IPS-11a (cell line): ENCODE measurements around the gene THSD4.

ENCODE experiments used
- H3K4me3 ChIP-seq: one replicate; pipeline ENCODE4 v1.5.1; 2013; ENCODE audit warnings: low read depth, low read length, control low read depth

The THSD4 gene

GRCh38 chr15:71635735-71636134, 520.5 kb downstream of the THSD4 start:
- no peak overlapping the region for H3K4me3 ChIP-seq

DNA sequence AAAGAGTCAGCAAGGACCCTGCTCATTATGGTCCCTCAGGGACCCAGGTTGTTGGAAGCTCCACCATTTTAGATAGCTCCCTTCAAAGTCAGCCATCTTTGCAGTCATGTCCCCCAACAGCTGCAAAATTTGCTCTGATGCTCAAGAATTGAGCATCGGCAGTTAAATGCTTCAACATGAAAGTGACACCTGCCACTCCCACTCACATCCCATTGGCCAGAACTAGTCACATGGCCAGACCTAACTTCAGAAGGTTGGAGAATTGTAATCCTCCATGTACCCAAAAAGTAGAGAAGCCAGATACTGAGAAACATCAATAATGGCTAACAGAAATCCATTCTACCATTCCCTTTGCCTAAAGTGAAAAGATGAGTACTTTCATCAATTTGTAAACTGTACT, 523.6 kb downstream of the THSD4 start:
- H3K4me3 ChIP-seq = no peak overlapping the region

GRCh38 chr15:71639471-71639870, 524.2 kb downstream of the THSD4 start:
- no peak overlapping the region for H3K4me3 ChIP-seq

GRCh38 chr15:71643918-71644317, 528.6 kb downstream of the THSD4 start:
- no peak overlapping the region for H3K4me3 ChIP-seq

DNA sequence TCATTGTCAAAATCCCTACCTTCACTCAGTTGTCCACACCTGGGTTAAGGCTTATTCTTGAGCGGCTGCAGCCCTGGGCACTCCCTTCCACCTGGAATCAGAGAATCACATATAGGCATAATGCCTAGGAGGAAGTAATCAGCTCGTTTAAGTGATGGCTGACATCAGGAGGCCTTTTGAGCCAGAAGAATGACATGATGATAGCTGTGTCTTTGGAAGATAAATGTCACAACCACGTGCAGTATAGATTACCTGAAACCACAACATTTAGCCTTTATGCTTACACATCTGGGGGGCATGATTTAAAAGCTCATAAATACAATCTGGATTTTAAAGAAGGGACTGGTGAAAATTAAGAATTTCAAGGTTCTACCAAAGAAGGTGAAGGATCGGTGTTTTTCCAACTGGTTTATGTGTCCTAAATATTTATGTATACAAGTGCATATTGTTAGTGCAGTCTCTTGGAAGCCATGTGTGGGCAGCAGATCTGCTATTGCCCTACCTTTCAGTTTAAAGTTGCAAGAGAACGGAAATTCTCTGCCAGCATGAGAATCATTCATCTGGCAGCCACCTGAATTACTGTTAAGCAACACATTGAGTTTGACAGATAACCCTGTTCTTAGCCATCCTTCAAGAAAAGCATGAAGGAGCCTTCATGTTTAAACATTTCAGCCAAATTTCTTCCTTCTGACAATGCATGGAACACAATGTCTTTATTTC, 531.7 kb downstream of the THSD4 start:
- no peak overlapping the region for H3K4me3 ChIP-seq

- H3K4me3 ChIP-seq = no peak overlapping the region
These were observed 532.2 kb downstream of the THSD4 start for GRCh38 chr15:71647487-71647808.

GRCh38 chr15:71648095-71648494, 532.8 kb downstream of the THSD4 start:
- no peak overlapping the region for H3K4me3 ChIP-seq

GRCh38 chr15:71649894-71650293, 534.6 kb downstream of the THSD4 start:
- H3K4me3 ChIP-seq = no peak overlapping the region

- no peak overlapping the region for H3K4me3 ChIP-seq
These were observed 535.3 kb downstream of the THSD4 start for GRCh38 chr15:71650603-71651002.

GRCh38 chr15:71651750-71652186, 536.5 kb downstream of the THSD4 start:
- H3K4me3 ChIP-seq = no peak overlapping the region

- no peak overlapping the region for H3K4me3 ChIP-seq
These were observed 538.9 kb downstream of the THSD4 start for GRCh38 chr15:71654042-71654719.

GRCh38 chr15:71654720-71655174, 539.5 kb downstream of the THSD4 start:
- H3K4me3 ChIP-seq = no peak overlapping the region

DNA sequence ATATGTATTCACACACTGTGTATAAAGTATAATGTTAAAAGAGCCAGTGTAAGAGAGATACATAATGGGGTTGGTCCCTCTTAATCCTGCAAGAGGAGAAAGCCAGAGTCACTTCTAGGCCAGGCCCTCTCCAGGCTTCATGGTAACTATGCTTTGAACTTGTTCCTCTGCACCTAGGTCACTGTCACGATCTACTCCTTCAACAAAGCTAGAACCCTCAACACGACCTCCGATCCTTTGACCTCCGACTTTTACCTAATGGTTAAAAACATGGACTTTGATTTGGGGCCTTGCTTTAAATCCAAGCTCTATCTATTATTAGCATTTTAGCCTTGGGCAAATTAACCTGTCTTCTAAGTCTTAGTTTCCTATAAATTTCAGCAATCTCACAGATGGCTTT, 541.2 kb downstream of the THSD4 start:
- no peak overlapping the region for H3K4me3 ChIP-seq

DNA sequence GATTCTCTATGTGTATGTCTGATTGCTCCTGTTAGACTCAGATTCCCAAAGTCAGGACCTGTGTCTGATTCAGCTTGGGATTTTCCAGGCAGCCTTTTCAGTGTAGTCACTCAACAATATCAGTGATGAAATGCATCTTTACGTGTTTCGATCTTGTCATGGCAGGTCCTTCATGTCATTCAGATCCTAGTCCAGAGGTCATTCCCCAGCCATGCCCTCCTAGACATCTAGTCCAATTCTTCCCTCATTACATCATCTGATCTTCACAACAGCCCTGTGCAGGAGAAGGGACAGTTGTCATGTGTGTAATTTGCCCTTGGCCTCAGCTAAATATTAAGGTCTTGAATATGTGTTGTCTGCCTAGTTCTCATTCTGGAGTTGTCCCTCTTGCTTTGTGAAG, 541.9 kb downstream of the THSD4 start:
- H3K4me3 ChIP-seq = no peak overlapping the region

DNA sequence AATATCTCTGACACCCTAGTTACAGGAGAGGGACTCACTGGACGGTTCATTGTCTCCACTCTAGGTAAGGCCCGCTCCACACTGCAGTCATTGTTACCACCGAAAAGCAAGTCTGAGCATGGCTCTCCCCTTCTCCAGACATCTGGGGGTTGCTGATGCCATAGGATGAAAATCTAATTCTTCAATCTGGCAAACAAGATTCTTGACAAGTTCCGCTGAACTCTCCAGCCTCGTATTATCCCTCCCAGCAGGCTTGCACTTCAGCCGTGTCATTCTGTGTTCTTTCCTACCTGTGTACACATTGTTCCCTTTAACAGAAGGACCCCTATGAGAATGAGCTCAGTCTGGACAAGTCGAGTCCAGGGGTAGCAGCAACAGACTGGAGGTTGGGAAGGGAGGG, 542.8 kb downstream of the THSD4 start:
- no peak overlapping the region for H3K4me3 ChIP-seq

GRCh38 chr15:71658827-71659729, 543.8 kb downstream of the THSD4 start:
- no peak overlapping the region for H3K4me3 ChIP-seq

DNA sequence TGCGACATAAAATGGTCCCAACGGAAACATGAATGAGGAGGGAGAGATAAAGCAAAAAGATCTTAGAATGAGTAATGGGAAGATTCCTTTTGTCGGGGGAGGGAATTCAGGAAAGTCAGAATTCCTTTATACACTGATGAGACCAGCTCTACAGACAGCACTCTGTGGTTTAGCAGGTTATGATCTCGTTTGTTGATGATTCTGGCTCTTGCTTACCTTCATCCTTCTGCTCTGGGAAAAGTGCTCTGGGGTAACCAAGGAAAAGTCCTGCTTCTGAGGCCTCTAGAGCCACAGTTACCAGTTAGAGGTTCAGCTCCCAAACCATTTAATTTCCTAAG, 544.4 kb downstream of the THSD4 start:
- H3K4me3 ChIP-seq = no peak overlapping the region

GRCh38 chr15:71660501-71660900, 545.2 kb downstream of the THSD4 start:
- no peak overlapping the region for H3K4me3 ChIP-seq

DNA sequence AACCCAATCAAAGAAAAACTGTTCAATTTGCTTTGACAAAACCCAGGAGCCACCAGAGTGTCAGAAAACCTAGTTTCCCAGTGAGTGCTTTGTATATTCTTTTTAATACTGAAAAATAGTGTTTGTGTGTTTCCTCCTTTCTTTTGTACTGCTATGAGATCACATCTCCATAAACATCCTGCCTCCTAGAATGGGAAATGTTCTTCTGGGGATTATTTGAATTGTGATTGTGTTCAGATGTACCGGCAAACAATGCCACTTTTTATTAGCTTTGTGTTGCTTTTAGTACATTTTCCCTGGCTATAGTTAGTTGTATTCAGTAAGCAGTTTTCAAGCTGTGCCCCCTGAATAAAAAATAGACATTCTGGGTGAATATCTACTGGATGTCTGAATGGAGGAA, 547.0 kb downstream of the THSD4 start:
- no peak overlapping the region for H3K4me3 ChIP-seq

DNA sequence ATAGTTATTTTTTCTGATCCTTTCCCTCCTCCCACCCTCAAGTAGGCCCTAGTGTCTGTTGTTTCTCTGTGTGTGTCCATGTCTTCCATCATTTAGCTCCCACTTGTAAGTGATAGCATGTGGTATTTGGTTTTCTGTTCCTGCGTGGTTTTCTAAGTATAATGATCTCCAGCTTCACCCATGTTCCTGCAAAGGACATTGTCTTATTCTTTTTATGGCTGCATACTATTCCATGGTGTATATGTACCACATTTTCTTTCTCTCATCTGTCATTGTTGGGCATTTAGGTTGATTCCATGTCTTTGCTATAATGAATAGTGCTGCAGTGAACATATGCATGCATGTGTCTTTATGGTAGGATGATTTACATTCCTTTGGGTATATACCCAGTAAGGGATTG, 549.4 kb downstream of the THSD4 start:
- no peak overlapping the region for H3K4me3 ChIP-seq

DNA sequence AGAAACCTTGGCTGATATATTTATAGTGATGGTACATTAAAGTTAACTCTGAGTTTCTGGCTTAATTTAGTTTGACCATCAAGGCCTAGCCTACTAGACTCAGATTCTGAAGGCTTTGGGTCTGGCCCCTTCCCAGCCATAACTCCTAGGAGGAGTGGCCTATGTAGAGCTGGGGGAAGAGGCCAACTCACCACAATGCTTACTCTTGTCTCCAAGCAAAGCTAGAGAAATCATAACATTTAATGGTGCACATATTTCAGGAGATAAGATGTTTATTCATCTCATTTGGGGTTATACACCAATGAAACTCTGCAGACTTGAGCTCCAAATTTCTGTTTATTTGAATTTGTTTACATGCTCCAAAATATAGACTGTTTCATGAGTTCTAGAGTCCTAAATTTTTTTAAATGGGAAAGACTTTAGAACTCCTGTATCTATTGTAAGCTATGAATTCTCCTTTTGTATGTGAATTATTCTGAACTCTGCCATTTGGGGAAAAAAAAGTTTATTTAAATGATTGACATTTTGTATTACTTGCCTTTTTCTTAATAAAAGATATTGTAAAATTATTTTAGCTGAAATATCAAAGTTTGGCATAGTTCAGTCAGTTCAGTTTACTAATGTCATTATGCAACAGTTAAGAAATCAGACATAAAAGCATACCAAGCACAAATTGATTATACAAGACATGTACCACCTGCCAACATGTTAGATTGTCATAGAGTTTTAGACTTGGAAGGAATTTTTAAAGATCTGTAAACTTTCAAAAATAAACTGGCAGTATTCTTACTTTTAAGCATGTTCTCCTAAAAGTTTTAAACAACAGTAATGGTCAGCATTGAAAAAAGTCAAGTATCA, 551.7 kb downstream of the THSD4 start:
- H3K4me3 ChIP-seq = no peak overlapping the region
